DOHH2 (cell line): ENCODE results near the gene MRPL45.
"Not testable (repeated sequence)": the region's sequence is repeated elsewhere in the genome, so short reads cannot be mapped to it uniquely, and the experiment has no call there.

Experiments used
- EZH2phosphoT487 ChIP-seq: fragments of 200-600 bp; sonication (generic); IDR thresholded peaks from 2 replicates; pipeline ENCODE4 v1.6.1; 2017; ENCODE audit warnings: borderline replicate concordance, mild to moderate bottlenecking, antibody characterized with exemption, low read length, moderate library complexity, mixed read lengths
- TF ChIP-seq, protein P1 (sequence below): fragments of 200-600 bp; sonication (generic); IDR thresholded peaks from one replicate; pipeline ENCODE4 v1.5.1; 2014; ENCODE audit warnings: antibody characterized with exemption, mild to moderate bottlenecking, low read depth, low read length; ENCODE audit not compliant: poor library complexity, severe bottlenecking

DNA sequence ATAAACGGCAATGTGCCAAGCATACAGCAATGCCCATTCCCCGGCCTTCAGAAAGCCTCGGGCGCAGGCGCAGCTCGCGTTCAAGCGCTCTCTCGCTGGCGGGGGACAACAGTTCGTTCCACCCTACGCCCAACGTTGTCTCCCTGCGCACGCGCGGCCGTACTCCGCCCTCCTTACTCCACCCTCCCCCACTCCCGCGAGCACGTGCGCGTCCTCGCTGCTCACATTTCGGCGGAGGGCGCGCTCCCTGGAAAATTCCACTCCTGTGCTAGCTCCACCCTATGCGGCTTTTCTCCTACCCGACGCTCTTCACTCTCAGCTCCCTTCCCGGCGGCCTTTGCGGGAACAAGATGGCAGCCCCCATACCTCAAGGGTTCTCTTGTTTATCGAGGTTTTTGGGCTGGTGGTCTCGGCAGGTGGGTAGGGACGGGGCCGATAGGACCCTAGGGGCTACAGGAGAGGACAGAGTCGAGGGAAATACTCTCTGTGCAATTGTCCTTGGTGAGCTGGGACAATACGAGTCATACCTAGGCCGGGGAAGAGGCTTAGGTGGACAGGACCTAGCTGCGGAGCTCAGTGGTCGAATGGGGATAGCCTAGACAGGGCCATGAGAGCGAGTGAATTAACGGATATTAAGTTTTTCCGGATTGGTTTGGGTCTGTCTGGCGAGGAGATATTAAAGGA lies at the start of gene MRPL45:
- TF ChIP-seq, protein P1, sequence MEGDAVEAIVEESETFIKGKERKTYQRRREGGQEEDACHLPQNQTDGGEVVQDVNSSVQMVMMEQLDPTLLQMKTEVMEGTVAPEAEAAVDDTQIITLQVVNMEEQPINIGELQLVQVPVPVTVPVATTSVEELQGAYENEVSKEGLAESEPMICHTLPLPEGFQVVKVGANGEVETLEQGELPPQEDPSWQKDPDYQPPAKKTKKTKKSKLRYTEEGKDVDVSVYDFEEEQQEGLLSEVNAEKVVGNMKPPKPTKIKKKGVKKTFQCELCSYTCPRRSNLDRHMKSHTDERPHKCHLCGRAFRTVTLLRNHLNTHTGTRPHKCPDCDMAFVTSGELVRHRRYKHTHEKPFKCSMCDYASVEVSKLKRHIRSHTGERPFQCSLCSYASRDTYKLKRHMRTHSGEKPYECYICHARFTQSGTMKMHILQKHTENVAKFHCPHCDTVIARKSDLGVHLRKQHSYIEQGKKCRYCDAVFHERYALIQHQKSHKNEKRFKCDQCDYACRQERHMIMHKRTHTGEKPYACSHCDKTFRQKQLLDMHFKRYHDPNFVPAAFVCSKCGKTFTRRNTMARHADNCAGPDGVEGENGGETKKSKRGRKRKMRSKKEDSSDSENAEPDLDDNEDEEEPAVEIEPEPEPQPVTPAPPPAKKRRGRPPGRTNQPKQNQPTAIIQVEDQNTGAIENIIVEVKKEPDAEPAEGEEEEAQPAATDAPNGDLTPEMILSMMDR = not testable (repeated sequence)
- TF ChIP-seq EZH2phosphoT487 = not testable (repeated sequence)
